ENCODE measurements around the gene HLX. TPM values are rescaled to one million over a fixed set of nuclear protein-coding genes. Genes with fewer than 3 reads are reported as not detected.

The HLX gene
- polyA plus RNA-seq, 6 donors from 2014 or later, result 0.92 to 3.5 (median 2.7) TPM; not detected in 1

DNA sequence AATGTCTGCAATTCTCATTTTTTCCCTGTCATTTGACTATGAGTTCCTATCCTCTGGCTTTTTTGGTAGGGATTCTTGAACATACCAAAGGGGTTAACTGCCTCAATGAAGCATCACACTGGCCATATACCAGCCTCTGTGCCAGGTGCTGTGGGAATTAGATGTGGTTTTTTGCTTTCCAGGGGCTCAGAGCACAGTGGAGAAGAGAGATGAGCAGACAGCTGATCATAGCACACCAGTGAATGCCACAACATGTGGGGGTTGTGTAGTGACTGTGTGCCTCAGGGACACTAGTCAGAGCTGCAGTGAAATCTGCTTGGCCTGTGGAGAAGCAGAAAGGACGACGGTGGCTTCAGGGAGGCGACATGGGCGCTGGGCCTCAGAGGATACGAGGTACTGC lies 30.8 kb downstream of the HLX start:
- H3K4me1 Mint-ChIP-seq, result peaks cover 6 to 20% (median 14%) of the 10 kb centered on the region in 3 donors
- DNase-seq (no peak), ATAC-seq (ENCODE audit: low read depth in 2 of 2) (no peak)
- H3K9me3 Mint-ChIP-seq, result no peaks in the 10 kb centered on the region
- H3K27me3 Mint-ChIP-seq, result peaks cover 11 to 35% (median 19%) of the 10 kb centered on the region in 3 donors
- H3K27ac Mint-ChIP-seq, result peak overlapping the region in 1 of 6 donors; percentile 89
- H3K4me3 Mint-ChIP-seq, result no peak overlapping the region
- no peaks in the 10 kb centered on the region for H3K36me3 Mint-ChIP-seq

- no peak for ATAC-seq (ENCODE audit: low read depth in 2 of 2)
- peaks cover 0 to 15% (median 10%) of the 10 kb centered on the region in 3 donors for H3K4me1 Mint-ChIP-seq
- no peak overlapping the region for H3K27ac Mint-ChIP-seq
- peaks cover 14 to 22% (median 17%) of the 10 kb centered on the region in 3 donors for H3K27me3 Mint-ChIP-seq
- no peaks in the 10 kb centered on the region for H3K9me3 Mint-ChIP-seq
- no peaks in the 10 kb centered on the region for H3K36me3 Mint-ChIP-seq
- no peak for DNase-seq
- no peak overlapping the region for H3K4me3 Mint-ChIP-seq
These were observed 35.3 kb downstream of the HLX start for GRCh38 chr1:220914283-220915116.

GRCh38 chr1:220915117-220915440 lies 35.8 kb downstream of the HLX start:
- no peak overlapping the region for H3K4me3 Mint-ChIP-seq
- H3K4me1 Mint-ChIP-seq, result peaks cover 0 to 15% (median 10%) of the 10 kb centered on the region in 3 donors
- H3K27ac Mint-ChIP-seq, result no peak overlapping the region
- no peak for ATAC-seq (ENCODE audit: low read depth in 2 of 2)
- H3K27me3 Mint-ChIP-seq, result peaks cover 14 to 22% (median 17%) of the 10 kb centered on the region in 3 donors
- no peaks in the 10 kb centered on the region for H3K36me3 Mint-ChIP-seq
- no peak for DNase-seq
- no peaks in the 10 kb centered on the region for H3K9me3 Mint-ChIP-seq

DNA sequence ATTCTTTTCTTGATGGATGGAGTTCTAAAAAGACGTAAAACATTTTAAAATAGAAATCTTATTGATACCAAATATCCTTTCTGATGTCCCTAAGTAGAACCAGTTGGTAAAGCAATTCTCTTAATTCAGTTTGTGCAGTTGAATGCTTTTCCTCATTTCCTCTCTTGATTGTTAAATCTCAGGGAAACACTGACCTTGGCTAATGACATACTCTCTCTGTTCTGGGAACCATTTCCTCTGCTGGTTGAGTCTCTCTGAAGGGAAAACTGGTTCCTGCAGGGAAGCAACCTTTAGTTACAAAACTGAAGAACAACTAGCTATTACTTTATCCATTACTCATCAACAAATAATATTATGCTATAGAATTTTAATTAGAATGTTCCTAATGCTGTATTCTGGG lies 36.7 kb downstream of the HLX start:
- no peak overlapping the region for H3K27ac Mint-ChIP-seq
- DNase-seq (no peak), ATAC-seq (ENCODE audit: low read depth in 2 of 2) (no peak)
- H3K4me3 Mint-ChIP-seq, result no peak overlapping the region
- no peaks in the 10 kb centered on the region for H3K9me3 Mint-ChIP-seq
- H3K27me3 Mint-ChIP-seq, result peaks cover 14 to 22% (median 17%) of the 10 kb centered on the region in 3 donors
- peaks cover 0 to 15% (median 10%) of the 10 kb centered on the region in 3 donors for H3K4me1 Mint-ChIP-seq
- no peaks in the 10 kb centered on the region for H3K36me3 Mint-ChIP-seq

GRCh38 chr1:220917101-220917500 lies 37.9 kb downstream of the HLX start:
- DNase-seq, result no peak
- H3K36me3 Mint-ChIP-seq, result no peaks in the 10 kb centered on the region
- no peak overlapping the region for H3K27ac Mint-ChIP-seq
- H3K4me1 Mint-ChIP-seq, result peaks cover 1 to 15% (median 10%) of the 10 kb centered on the region in 3 donors
- ATAC-seq (ENCODE audit: low read depth in 2 of 2), result no peak
- no peaks in the 10 kb centered on the region for H3K9me3 Mint-ChIP-seq
- peaks cover 14 to 26% (median 18%) of the 10 kb centered on the region in 3 donors for H3K27me3 Mint-ChIP-seq
- H3K4me3 Mint-ChIP-seq, result no peak overlapping the region

DNA sequence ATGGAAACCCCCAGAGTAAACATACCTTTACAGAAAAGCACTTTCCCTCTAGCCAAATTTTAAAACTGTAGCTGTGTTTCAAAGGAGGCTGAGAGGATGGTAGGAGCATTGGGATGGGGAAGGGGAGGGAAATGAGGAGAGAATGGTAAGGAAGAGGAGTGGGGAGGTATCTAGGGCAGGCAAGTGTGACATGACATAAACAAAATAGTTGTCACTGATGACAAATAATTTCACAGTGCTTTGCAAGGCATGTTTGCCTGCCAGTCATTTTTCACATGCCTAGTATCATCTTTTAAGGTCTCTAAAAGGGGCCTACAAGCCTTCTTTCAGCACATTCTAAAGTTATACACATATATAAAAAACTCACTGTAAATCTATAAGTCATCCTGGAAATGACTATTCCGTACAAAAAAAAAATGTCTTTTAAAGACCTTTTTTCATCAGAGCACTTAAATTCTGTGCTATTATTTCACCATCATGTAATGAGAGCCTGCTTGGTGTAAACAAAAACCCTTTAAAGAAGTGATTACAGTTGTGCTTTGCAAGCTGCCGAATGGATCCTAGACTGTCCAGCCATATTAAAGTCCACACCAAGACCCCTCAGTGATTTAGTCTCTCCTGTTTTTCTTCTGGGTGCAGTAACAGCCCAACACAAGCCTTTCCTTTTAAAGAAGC lies 38.4 kb downstream of the HLX start:
- Mint-ChIP-seq H3K4me3 (no peak overlapping the region), H3K27ac (no peak overlapping the region), H3K27me3 (peaks cover 14 to 30% (median 22%) of the 10 kb centered on the region in 3 donors), H3K4me1 (peaks cover 4 to 15% (median 10%) of the 10 kb centered on the region in 3 donors), H3K9me3 (no peaks in the 10 kb centered on the region), H3K36me3 (no peaks in the 10 kb centered on the region)
- ATAC-seq (ENCODE audit: low read depth in 2 of 2) (no peak), DNase-seq (no peak)

DNA sequence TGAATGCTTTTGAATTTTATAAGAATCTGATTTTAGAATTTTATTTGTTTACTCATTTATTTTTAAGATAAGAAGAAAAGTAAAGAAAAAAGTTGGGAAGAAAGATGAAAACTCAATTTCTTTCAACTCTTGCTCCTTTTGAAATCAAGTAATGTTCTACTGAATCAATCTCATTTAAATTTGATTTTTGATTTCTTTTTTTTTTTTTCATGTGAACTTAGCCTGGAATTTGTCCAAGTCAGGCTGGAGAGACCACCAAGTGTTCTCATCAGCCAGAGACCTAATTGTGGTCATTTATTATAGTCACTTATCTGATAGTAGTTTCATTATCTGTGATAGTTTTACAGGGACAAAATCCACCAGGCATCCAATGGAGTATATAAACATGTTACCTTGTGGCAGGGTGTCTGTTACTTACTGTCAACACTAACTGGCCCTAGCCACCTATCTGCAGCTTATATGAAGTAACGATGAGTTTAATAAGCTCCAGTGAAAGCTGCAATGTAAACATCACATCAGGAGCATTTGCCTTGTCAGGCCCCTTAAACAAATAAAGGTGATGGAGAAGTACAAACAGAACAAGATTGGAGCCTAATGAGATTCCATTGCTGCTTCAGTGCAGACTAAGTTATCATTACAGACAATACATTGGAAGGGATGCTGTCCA lies 39.2 kb downstream of the HLX start:
- H3K27ac Mint-ChIP-seq, result no peak overlapping the region
- H3K9me3 Mint-ChIP-seq, result no peaks in the 10 kb centered on the region
- no peak for DNase-seq
- ATAC-seq (ENCODE audit: low read depth in 2 of 2), result no peak
- peaks cover 0 to under 1% of the 10 kb centered on the region in 2 donors for H3K36me3 Mint-ChIP-seq
- peak overlapping the region in 1 of 8 donors; percentile 2 for H3K4me3 Mint-ChIP-seq
- peaks cover 14 to 30% (median 22%) of the 10 kb centered on the region in 3 donors for H3K27me3 Mint-ChIP-seq
- peaks cover 4 to 15% (median 10%) of the 10 kb centered on the region in 3 donors for H3K4me1 Mint-ChIP-seq

DNA sequence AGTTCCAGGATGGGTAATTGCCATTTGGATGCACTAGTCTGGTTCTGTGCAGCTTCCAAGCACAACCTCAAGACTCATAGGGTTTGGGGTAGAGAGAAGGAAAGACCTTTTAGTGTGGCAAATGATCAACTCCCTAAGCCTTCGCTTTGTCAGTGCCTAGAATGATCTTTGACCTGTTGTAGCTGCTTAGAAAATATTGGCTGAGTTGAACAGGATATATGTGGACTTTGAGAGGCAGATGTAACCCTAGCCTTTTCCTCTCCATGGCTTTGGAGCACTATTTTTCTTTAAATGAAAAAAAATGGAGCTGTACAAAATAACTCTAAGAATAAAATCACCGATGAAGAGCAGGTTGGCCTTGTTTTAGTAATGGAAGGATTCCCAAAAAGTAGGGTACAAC lies 41.7 kb downstream of the HLX start:
- Mint-ChIP-seq H3K36me3 (peaks cover 0 to 8% of the 10 kb centered on the region in 2 donors), H3K27ac (no peak overlapping the region), H3K4me1 (peaks cover 0 to 4% (median 0%) of the 10 kb centered on the region in 3 donors), H3K9me3 (peaks cover 0 to 5% (median 0%) of the 10 kb centered on the region in 7 donors), H3K4me3 (no peak overlapping the region), H3K27me3 (peaks cover 4 to 11% (median 11%) of the 10 kb centered on the region in 3 donors)
- ATAC-seq (ENCODE audit: low read depth in 2 of 2) (no peak), DNase-seq (no peak)

- Mint-ChIP-seq H3K4me3 (no peak overlapping the region), H3K27ac (no peak overlapping the region), H3K4me1 (peaks cover 0 to 4% (median 0%) of the 10 kb centered on the region in 3 donors), H3K27me3 (peaks cover 4 to 15% (median 15%) of the 10 kb centered on the region in 3 donors), H3K36me3 (peaks cover 0 to 8% of the 10 kb centered on the region in 2 donors), H3K9me3 (peaks cover 0 to 5% (median 0%) of the 10 kb centered on the region in 7 donors)
- no peak for DNase-seq
- no peak for ATAC-seq (ENCODE audit: low read depth in 2 of 2)
These were observed 42.3 kb downstream of the HLX start for GRCh38 chr1:220921498-220921897.

DNA sequence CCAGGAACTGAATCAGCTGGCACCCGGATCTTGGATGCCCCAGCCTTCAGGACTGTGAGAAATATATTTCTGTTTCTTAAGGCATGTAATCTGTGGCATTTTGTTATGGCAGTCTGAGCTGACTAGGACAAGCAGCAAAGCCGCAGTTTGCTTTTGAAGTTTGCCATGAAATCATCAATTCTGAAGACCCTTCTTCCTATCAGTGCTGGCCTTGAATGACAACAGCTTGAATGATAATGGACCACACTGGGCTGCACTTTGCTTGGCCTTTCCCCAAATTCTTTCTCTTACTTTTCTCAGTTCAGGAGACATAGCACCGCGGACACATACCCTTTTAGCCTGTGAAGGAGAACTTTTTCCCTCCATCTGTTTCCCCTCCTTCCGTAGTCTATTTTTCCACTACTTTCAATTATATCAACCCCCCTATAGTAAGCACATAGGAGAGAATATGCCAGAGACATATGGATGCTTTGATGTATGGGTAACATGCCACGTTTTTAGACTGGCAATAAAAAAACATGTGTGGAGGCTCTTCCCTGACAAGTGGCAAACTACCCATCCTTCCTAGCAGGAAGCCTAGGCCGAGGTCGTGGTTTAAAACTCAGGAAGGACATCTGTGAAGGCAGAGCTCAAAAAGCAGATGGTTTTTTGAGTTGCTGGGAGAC lies 42.9 kb downstream of the HLX start:
- Mint-ChIP-seq H3K27ac (no peak overlapping the region), H3K27me3 (peaks cover 4 to 18% (median 16%) of the 10 kb centered on the region in 3 donors), H3K4me1 (peaks cover 0 to 4% (median 0%) of the 10 kb centered on the region in 3 donors), H3K9me3 (peaks cover 0 to 5% (median 0%) of the 10 kb centered on the region in 7 donors), H3K4me3 (no peak overlapping the region), H3K36me3 (peaks cover 0 to 8% of the 10 kb centered on the region in 2 donors)
- ATAC-seq (ENCODE audit: low read depth in 2 of 2) (no peak), DNase-seq (no peak)

GRCh38 chr1:220922951-220923350 lies 43.7 kb downstream of the HLX start:
- Mint-ChIP-seq H3K27ac (no peak overlapping the region), H3K4me3 (no peak overlapping the region), H3K27me3 (peaks cover 10 to 18% (median 16%) of the 10 kb centered on the region in 3 donors), H3K36me3 (peaks cover 0 to 8% of the 10 kb centered on the region in 2 donors), H3K4me1 (peaks cover 0 to 4% (median under 1%) of the 10 kb centered on the region in 3 donors), H3K9me3 (peaks cover 0 to 5% (median 0%) of the 10 kb centered on the region in 7 donors)
- DNase-seq (no peak), ATAC-seq (ENCODE audit: low read depth in 2 of 2) (no peak)

DNA sequence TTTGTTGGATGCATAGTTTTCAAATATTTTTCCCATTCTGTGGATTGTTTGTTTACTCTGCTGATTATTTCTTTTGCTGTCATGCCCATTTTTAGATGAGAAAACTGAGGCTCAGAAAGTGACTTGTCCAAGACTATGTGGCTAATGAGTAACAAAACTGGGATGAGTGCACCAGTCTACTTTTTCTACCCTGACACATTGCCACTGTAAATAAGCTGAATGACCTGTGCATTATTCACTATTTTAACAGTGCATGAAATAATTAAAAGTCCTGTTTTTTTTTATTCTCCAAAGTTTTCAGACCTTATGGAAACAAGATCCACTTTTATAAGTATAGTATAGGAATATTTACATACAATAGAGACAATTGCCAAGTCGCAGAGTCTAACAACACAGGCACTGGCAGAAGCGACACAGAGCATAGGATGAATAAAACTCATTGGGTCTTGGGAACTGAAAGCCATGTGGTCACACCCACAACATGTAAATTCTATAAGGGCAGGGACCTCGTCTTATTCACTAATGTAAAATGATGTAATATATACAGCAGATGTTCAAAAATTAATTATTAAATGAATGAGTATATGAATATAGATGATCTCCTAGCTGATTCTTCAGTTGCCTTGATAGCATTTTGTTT lies 45.2 kb downstream of the HLX start:
- DNase-seq (no peak), ATAC-seq (ENCODE audit: low read depth in 2 of 2) (no peak)
- Mint-ChIP-seq H3K9me3 (peaks cover 0 to 5% (median 0%) of the 10 kb centered on the region in 7 donors), H3K4me3 (no peak overlapping the region), H3K36me3 (peaks cover 0 to 8% of the 10 kb centered on the region in 2 donors), H3K4me1 (peaks cover 0 to 8% (median 7%) of the 10 kb centered on the region in 3 donors), H3K27me3 (peaks cover 10 to 26% (median 16%) of the 10 kb centered on the region in 3 donors), H3K27ac (no peak overlapping the region)

All from naive B cell (primary cell).